ENCODE data around the gene GADD45GIP1.

Gene GADD45GIP1

DNA sequence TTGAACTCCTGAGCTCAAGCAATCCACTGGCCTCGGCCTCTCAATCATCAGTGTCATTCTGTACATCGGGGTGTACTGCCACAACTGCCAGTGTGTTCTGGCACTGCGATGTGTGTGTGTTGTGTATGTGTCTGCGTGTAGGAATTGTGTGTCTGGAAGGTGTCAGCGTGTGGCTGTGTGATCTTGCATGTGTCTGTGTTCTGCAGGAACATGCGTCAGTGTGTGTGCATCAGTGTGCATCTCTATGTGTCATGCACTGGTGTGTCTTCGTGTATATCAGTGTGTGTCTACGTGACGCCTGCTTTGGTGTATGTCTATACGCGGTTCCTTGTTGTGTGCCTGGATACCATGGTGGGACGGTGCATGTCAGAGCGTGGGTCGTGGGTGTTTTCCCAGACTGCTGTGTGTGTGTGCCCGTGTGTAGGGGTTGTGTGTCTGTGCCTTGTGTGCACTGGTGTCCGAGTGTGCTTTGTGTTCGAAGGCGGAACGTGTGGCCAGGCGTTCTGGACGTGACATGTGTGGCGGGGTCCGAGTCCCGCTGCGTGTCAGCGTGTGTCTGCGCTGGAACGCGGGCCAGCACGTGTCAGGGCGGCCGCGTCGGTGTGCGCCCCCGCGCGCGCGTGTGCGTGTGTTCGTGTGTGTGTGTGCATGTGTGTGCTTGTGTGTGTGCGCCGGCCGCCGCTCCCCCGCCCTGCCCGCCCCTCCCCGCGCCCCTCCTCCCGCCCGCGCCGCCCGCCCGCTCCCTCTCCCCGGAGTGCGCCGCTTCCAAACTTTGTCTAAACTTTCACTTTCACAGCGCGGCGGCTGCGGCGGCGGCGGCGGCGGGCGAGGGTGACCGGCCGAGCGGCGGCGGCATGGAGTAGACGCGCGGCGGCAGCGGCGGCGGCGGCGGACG lies 37.9 kb upstream of the GADD45GIP1 start, which contains the start of gene NFIX:
NFIX (plus strand) TSS at position 775 of the 895 bp plus-strand sequence. CDS start 363 bp downstream, outside the sequence.
- peak within 1 kb of the TSS; percentile 93 for H3K4me3 Mint-ChIP-seq
- H3K27ac Mint-ChIP-seq = peak within 1 kb of the TSS; percentile 93
- H3K27me3 Mint-ChIP-seq = no peaks in the 10 kb centered on the region
- peaks cover 3% of the 10 kb centered on the region for H3K36me3 Mint-ChIP-seq
- peaks cover 10% of the 10 kb centered on the region for H3K4me1 Mint-ChIP-seq (ENCODE audit: low read depth)
- H3K9me3 Mint-ChIP-seq (ENCODE audit: low read depth) = no peaks in the 10 kb centered on the region

DNA sequence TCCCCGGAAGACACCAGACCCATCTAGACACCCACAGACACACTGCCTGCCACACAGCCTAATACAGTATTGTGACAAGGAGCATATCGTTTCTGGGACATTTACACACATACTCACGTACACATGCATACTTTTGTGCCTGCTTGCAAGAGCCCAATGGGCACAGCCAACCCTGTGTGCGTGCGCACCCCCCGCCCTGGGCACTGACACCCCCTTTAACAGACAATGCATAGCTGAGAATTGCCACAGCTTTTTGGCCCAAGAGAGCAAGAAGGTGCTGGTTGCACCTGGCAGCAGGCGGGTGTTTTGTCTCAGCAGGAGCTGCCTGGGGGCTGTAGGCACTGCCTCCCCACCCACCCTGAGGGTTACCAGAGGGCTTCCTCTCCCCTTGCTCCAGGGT lies 36.5 kb upstream of the GADD45GIP1 start:
- no peaks in the 10 kb centered on the region for H3K36me3 Mint-ChIP-seq

DNA sequence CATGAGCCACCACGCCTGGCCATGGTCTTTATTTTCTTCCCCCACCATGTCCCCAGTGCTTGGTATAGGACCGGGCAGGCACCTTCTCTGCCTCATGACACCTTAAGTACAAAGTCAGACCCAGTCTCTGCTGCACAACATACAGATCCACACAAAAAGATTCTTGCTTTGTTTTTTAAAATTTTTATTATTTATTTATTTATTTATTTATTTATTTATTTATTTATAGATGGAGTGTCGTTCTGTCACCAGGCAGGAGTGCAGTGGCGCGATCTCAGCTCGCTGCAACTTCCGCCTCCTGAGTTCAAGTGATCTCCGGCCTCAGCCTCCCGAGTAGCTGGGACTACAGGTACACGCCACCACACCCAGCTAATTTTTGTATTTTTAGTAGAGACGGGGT lies 35.7 kb upstream of the GADD45GIP1 start:
- H3K4me3 Mint-ChIP-seq = no peak overlapping the region
- H3K27ac Mint-ChIP-seq = no peak overlapping the region
- no peaks in the 10 kb centered on the region for H3K9me3 Mint-ChIP-seq (ENCODE audit: low read depth)
- H3K27me3 Mint-ChIP-seq = no peaks in the 10 kb centered on the region
- no peaks in the 10 kb centered on the region for H3K36me3 Mint-ChIP-seq
- H3K4me1 Mint-ChIP-seq (ENCODE audit: low read depth) = peaks cover 10% of the 10 kb centered on the region

More for the DNA sequence above, 36.5 kb upstream of the GADD45GIP1 start:
- Mint-ChIP-seq H3K4me3 (peak overlapping the region; percentile 42), H3K9me3 (ENCODE audit: low read depth) (no peaks in the 10 kb centered on the region), H3K27ac (no peak overlapping the region), H3K4me1 (ENCODE audit: low read depth) (peaks cover 10% of the 10 kb centered on the region), H3K27me3 (no peaks in the 10 kb centered on the region)

DNA sequence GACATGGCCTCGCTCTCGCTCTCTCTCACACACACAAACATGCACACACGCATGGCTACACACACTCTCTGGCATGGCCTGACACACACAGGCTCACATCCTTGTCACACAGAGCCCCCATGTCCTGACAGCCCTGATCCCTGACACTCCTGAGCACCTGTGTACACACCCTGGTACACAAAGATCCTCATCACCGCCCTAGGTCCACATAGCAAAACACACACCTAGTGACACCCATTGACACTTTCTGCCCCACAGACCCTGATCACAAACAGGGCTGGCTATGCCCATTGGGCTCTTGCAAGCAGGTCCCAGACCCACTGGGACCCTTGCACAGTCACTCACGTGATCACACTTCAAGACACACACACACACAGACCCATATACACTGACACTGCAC lies 34.3 kb upstream of the GADD45GIP1 start:
- no peaks in the 10 kb centered on the region for H3K36me3 Mint-ChIP-seq
- H3K4me1 Mint-ChIP-seq (ENCODE audit: low read depth) = peaks cover 8% of the 10 kb centered on the region
- no peak overlapping the region for H3K4me3 Mint-ChIP-seq
- H3K27me3 Mint-ChIP-seq = peaks cover 1% of the 10 kb centered on the region
- no peaks in the 10 kb centered on the region for H3K9me3 Mint-ChIP-seq (ENCODE audit: low read depth)
- H3K27ac Mint-ChIP-seq = no peak overlapping the region

DNA sequence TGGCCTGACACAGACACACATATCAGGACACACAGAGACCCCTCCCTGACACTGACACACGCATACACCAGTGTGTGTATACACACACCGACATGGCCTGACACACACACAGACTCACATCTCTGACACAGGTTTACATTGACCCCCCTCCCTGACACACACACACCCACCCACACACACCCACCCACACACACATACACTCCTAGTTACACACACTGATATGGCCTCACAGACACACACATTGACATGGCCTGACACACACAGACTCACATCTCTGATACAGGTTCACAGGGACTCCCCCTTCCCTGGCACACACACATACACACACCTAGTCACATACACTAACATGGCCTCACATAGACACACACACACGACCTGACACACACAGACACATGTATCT lies 33.8 kb upstream of the GADD45GIP1 start:
- Mint-ChIP-seq H3K27ac (no peak overlapping the region), H3K4me3 (no peak overlapping the region), H3K27me3 (peaks cover 1% of the 10 kb centered on the region), H3K9me3 (ENCODE audit: low read depth) (no peaks in the 10 kb centered on the region), H3K4me1 (ENCODE audit: low read depth) (peaks cover 8% of the 10 kb centered on the region), H3K36me3 (no peaks in the 10 kb centered on the region)

DNA sequence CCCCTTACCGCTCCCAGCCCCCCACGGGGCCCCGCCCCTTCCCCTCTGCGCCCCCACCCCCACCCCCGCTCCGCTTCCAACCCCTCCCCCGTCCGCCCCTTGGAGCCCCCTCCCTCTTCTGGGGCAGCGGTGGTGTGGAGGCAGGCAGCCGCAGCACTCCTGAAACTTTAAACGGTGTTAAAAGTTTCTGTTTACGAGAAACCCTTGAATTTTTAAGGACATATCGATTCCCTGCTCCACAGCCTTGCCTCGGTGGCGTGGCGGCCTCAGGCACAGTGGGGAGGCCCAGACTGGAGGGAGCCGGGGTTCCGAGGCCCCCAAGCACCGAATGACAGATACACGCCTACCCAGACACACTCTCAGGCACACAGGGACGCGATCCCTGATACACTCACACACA lies 33.4 kb upstream of the GADD45GIP1 start:
- Mint-ChIP-seq H3K36me3 (no peaks in the 10 kb centered on the region), H3K4me3 (no peak overlapping the region), H3K27me3 (peaks cover 1% of the 10 kb centered on the region)

DNA sequence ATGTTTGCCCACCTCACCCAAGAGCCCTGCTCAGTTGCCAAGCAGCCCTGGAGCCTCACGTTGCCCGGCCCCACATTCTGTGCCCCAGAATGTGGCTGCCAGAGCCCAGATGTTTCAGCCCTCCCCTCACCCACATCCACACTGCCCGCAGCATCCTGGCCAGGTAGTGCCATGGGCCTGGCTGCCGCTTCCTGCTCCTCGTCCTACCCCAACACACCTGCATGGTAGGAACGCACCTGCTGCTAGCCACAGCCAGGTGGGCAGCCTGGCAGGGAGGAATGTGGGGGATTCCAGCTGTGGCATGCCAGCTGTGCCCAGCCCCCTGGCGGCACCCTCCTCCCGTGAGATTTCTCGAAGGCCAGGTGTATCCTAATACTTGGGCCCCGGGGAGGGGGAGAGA lies 30.8 kb upstream of the GADD45GIP1 start:
- Mint-ChIP-seq H3K27ac (no peak overlapping the region), H3K4me1 (ENCODE audit: low read depth) (peaks cover 2% of the 10 kb centered on the region), H3K27me3 (peaks cover 1% of the 10 kb centered on the region), H3K9me3 (ENCODE audit: low read depth) (no peaks in the 10 kb centered on the region), H3K4me3 (no peak overlapping the region), H3K36me3 (no peaks in the 10 kb centered on the region)

More for the DNA sequence above, 33.4 kb upstream of the GADD45GIP1 start:
- Mint-ChIP-seq H3K4me1 (ENCODE audit: low read depth) (peaks cover 8% of the 10 kb centered on the region), H3K27ac (no peak overlapping the region), H3K9me3 (ENCODE audit: low read depth) (no peaks in the 10 kb centered on the region)

DNA sequence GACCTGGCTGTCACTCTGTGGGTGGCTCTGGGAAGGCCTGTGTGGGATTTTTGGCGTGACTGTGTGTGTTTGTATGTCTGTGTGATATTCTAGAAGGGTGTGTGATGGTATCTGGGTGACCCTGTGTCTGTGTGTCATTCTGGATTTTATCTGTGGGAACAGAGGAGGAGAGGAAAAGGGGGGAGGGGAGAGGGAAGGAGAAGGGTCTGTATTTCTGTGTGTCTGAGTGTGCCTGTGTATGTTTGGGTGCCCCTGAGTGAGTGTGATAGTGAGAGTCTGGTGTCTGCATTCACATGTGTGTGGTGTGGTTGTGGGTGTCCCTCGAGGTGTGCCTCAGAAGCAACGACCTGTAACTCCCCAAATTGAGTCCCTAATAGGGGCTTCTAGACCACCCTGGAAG lies 30.2 kb upstream of the GADD45GIP1 start:
- Mint-ChIP-seq H3K4me1 (ENCODE audit: low read depth) (peaks cover 2% of the 10 kb centered on the region), H3K9me3 (ENCODE audit: low read depth) (no peaks in the 10 kb centered on the region), H3K27ac (no peak overlapping the region), H3K36me3 (no peaks in the 10 kb centered on the region), H3K4me3 (no peak overlapping the region), H3K27me3 (peaks cover 1% of the 10 kb centered on the region)

DNA sequence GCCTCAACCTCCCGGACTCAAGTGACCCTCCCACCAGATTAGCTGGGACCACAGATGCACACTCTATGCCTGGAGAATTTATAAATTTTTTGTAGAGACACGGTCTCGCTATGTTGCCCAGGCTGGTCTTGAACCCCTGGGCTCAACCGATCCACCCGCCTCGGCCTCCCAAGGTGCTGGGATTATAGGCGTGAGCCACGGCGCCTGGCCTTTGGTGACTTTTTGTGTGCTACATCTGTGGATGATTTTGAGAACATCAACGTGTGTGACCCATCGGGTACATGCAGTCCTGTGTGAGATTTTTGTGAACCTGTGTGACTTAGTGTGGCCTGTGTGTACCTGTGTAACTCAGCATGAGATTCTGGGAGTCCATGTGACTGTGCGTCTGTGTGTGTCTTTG lies 29.7 kb upstream of the GADD45GIP1 start:
- Mint-ChIP-seq H3K9me3 (ENCODE audit: low read depth) (no peaks in the 10 kb centered on the region), H3K27me3 (peaks cover 1% of the 10 kb centered on the region), H3K27ac (no peak overlapping the region), H3K4me1 (ENCODE audit: low read depth) (peaks cover 2% of the 10 kb centered on the region), H3K36me3 (no peaks in the 10 kb centered on the region), H3K4me3 (no peak overlapping the region)

DNA sequence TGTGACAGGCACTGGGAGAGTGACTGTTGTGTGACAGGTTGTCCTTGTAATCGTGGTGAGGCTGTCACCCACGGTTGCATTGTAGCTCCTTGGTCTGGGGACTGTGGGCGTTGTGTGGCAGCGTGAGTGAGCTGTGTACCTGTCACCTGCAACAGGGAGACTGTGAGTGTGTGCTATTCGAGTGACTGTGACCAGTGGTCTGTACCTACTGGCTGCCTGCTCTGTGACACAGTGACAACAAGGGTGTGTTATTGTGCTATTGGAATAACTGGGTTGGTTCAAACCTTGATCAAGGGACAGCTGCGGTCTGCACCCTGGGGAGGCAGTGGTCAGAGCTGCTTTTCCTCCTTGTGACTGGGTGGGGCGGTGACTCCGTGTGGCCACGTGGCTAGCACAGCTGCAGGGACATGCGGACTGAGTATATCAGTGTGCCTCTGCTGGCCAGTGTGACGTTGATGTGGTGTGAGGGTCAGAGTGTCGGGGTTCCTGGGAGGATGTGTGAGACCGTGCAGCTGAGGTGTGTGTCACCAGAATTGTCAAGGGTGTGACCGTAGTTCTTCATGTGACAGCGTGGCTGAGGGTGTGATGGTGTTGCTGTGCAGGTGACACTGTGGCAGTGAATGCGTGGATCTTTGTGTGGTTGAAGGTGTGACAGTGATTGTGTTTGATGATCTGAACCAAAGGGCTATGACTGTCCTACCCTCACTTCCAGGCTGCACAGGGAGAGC lies 28.2 kb upstream of the GADD45GIP1 start:
- H3K27me3 Mint-ChIP-seq = peaks cover 1% of the 10 kb centered on the region
- no peak overlapping the region for H3K27ac Mint-ChIP-seq
- H3K36me3 Mint-ChIP-seq = no peaks in the 10 kb centered on the region
- no peaks in the 10 kb centered on the region for H3K4me1 Mint-ChIP-seq (ENCODE audit: low read depth)
- H3K9me3 Mint-ChIP-seq (ENCODE audit: low read depth) = no peaks in the 10 kb centered on the region
- H3K4me3 Mint-ChIP-seq = no peak overlapping the region

DNA sequence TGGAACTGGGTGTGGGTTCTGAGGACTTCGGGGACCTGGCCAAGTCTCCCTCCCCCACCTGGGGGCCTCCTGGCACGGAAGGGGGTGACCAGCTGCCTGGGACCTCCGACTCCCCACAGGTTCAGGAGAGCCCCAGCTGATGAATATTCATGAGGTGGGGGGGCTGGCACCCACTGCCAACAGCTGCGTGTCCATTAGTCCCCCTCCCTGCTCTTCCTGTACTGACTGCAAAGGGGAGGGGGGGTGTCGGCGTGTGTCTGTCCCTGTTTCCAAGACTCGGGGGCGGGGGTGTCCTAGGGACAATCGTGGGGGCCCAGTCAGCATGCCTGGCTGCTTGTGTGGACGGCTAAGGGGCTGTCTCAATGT lies 27.6 kb upstream of the GADD45GIP1 start:
- Mint-ChIP-seq H3K27me3 (peaks cover 1% of the 10 kb centered on the region), H3K4me3 (no peak overlapping the region), H3K27ac (no peak overlapping the region), H3K9me3 (ENCODE audit: low read depth) (no peaks in the 10 kb centered on the region), H3K4me1 (ENCODE audit: low read depth) (no peaks in the 10 kb centered on the region), H3K36me3 (no peaks in the 10 kb centered on the region)

DNA sequence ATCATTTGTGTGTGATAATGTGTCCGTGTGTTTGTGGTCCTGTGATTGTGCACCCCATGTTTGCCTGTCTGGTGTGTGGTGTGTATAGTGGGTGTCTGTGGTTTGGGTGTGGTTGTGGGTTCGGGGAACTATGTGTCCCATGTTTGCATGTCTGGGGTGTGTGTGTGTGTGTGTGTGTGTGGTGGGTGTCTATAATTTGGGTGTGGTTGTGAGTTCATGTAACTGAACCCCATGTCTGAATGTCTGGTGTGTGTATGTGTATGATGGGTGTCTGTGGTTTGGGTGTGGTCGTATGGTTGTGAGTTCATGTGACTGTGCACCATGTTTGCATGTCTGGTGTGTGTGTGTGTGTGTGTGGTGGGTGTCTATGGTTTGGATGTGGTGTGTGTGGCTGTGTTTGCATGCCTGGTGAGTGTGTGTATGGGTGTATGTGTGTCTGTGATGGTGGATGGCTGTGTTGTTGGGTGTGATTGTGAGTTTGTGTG lies 27.2 kb upstream of the GADD45GIP1 start:
- Mint-ChIP-seq H3K36me3 (no peaks in the 10 kb centered on the region), H3K9me3 (ENCODE audit: low read depth) (no peaks in the 10 kb centered on the region), H3K27me3 (peaks cover 1% of the 10 kb centered on the region), H3K4me1 (ENCODE audit: low read depth) (no peaks in the 10 kb centered on the region), H3K27ac (no peak overlapping the region), H3K4me3 (no peak overlapping the region)

DNA sequence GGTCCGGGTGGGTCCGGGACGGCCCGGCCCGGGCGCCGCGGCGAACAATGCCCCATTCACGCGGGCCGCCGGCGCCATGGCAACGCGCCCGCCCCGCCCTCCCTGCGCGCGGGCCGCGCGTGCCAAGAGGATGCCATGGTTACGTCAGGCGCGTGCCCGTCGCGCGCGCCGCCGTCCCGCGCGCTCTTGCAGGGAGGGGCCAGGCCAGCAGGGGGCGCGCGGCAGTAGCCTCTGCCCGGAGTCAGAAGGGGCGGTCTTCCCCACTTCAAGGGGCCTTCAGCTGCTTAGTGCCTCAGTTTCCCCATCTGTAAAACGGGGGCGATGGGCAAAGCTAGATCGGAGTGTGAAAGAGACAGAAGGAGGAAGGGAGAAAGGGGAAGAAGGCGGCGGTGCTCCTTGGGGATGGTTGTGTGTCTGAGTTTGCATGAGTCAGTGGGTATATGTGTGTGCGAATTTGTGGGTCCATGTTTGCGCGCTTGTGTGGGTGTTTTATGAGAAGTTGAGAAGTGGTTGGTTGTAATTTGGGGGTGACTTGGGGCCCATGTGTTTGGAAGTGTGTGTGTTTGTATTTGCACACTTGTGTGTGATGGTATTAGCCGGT lies 26.6 kb upstream of the GADD45GIP1 start:
- H3K36me3 Mint-ChIP-seq = no peaks in the 10 kb centered on the region
- H3K27me3 Mint-ChIP-seq = peaks cover 1% of the 10 kb centered on the region
- no peaks in the 10 kb centered on the region for H3K4me1 Mint-ChIP-seq (ENCODE audit: low read depth)
- no peaks in the 10 kb centered on the region for H3K9me3 Mint-ChIP-seq (ENCODE audit: low read depth)
- no peak overlapping the region for H3K27ac Mint-ChIP-seq
- H3K4me3 Mint-ChIP-seq = no peak overlapping the region

DNA sequence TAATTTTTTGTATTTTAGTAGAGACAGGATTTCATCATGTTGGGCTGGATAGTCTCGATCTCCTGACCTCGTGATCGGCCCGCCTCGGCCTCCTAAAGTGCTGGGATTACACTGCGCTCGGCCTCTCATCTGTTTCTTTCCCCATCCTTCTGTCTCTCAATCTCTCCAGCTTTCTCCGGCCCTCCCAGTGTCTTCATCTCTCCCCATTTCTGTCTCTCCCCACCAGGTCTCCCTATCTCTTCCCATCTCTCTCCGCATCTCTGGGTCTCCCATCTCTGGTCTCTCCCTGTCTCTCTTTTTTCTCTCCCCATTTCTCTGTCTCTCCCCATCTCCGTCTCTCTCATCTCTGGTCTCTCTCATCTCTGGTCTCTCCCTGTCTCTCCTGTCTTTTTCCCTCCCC lies 26.1 kb upstream of the GADD45GIP1 start:
- Mint-ChIP-seq H3K4me1 (ENCODE audit: low read depth) (no peaks in the 10 kb centered on the region), H3K36me3 (no peaks in the 10 kb centered on the region), H3K9me3 (ENCODE audit: low read depth) (no peaks in the 10 kb centered on the region), H3K27ac (no peak overlapping the region), H3K27me3 (peaks cover 2% of the 10 kb centered on the region), H3K4me3 (no peak overlapping the region)

DNA sequence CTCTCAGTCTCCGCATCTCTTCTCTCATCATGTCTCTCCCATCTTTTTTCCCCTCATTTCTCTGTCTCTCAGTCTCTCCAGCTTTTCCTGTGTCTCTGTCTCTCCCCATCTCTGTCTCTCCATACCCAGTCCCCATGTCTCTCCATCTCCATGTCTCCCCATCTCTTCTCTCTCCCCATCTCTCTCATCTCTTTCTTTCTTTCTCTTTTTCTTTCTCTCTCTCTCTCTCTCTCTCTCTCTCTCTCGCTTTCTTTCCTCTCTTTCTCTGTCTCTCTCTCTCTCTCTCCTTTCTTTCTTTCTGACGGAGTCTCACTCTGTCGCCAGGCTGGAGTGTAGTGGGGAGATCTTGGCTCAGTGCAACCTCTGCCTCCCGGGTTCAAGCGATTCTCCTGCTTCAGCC lies 25.6 kb upstream of the GADD45GIP1 start:
- H3K27ac Mint-ChIP-seq = no peak overlapping the region
- no peaks in the 10 kb centered on the region for H3K36me3 Mint-ChIP-seq
- no peaks in the 10 kb centered on the region for H3K4me1 Mint-ChIP-seq (ENCODE audit: low read depth)
- H3K27me3 Mint-ChIP-seq = peaks cover 6% of the 10 kb centered on the region
- H3K9me3 Mint-ChIP-seq (ENCODE audit: low read depth) = no peaks in the 10 kb centered on the region
- no peak overlapping the region for H3K4me3 Mint-ChIP-seq
